Muscle layer of colon (tissue), 2 donors: ENCODE results near the gene CCL8.

Experiments
- H3K27ac ChIP-seq: one replicate; pipeline ENCODE4 v1.7.0; 2013; ENCODE audit warnings: low read depth, mild to moderate bottlenecking, low read length, moderate library complexity
- H3K27me3 ChIP-seq, 2 donors: one replicate each; pipeline ENCODE4 v1.7.0; 2013; ENCODE audit warnings: low read length in 2 of 2, mild to moderate bottlenecking in 2 of 2; ENCODE audit not compliant: insufficient read depth in 2 of 2, control insufficient read depth in 1 of 2
- H3K36me3 ChIP-seq: one replicate; pipeline ENCODE4 v1.7.0; 2013; ENCODE audit warnings: mild to moderate bottlenecking, low read length; ENCODE audit not compliant: insufficient read depth
- H3K4me1 ChIP-seq: one replicate; pipeline ENCODE4 v1.7.0; 2013; ENCODE audit warnings: mild to moderate bottlenecking, low read length; ENCODE audit not compliant: insufficient read depth
- H3K4me3 ChIP-seq, 2 donors: one replicate each; pipeline ENCODE4 v1.7.0; 2013; ENCODE audit warnings: low read length in 2 of 2, low read depth in 1 of 2, mild to moderate bottlenecking in 1 of 2, moderate library complexity in 1 of 2
- H3K9ac ChIP-seq: one replicate; pipeline ENCODE4 v1.7.0; 2013; ENCODE audit warnings: low read length
- H3K9me3 ChIP-seq: one replicate; pipeline ENCODE4 v1.7.0; 2013; ENCODE audit warnings: mild to moderate bottlenecking, low read length
- donor health status: abdominal sarcoma.
- donor health status: Adenocarcinoma of cecum.

CCL8 gene

GRCh38 chr17:34356194-34356593 is 37.0 kb downstream of the CCL8 start, which contains the start of gene CCL13:
Gene CCL13, plus strand, starts transcription at chr17:34356480. Its CDS starts 47 bp downstream, at chr17:34356527.
- Histone ChIP-seq H3K36me3 (no peaks in the 10 kb centered on the region), H3K27me3 (no peaks in the 10 kb centered on the region), H3K27ac (no peak within 1 kb of the TSS), H3K4me1 (no peaks in the 10 kb centered on the region), H3K9ac (no peak within 1 kb of the TSS), H3K4me3 (no peak within 1 kb of the TSS), H3K9me3 (no peaks in the 10 kb centered on the region)

- Histone ChIP-seq H3K27me3 (peaks cover 0 to 5% of the 10 kb centered on the region in 2 donors), H3K9me3 (no peaks in the 10 kb centered on the region), H3K27ac (no peak overlapping the region), H3K4me1 (no peaks in the 10 kb centered on the region), H3K4me3 (no peak overlapping the region), H3K36me3 (no peaks in the 10 kb centered on the region), H3K9ac (no peak overlapping the region)
These were observed 38.2 kb downstream of the CCL8 start for GRCh38 chr17:34357398-34357797.

GRCh38 chr17:34358631-34359030 is 39.4 kb downstream of the CCL8 start:
- Histone ChIP-seq H3K9ac (no peak overlapping the region), H3K9me3 (no peaks in the 10 kb centered on the region), H3K4me1 (no peaks in the 10 kb centered on the region), H3K4me3 (no peak overlapping the region), H3K27ac (no peak overlapping the region), H3K27me3 (peaks cover 0 to 5% of the 10 kb centered on the region in 2 donors), H3K36me3 (no peaks in the 10 kb centered on the region)

GRCh38 chr17:34360601-34361270 is 41.5 kb downstream of the CCL8 start:
- no peak overlapping the region for H3K27ac ChIP-seq
- H3K9ac ChIP-seq = no peak overlapping the region
- H3K4me3 ChIP-seq = no peak overlapping the region
- H3K36me3 ChIP-seq = no peaks in the 10 kb centered on the region
- peaks cover 0 to 5% of the 10 kb centered on the region in 2 donors for H3K27me3 ChIP-seq
- H3K9me3 ChIP-seq = no peaks in the 10 kb centered on the region
- H3K4me1 ChIP-seq = no peaks in the 10 kb centered on the region

- no peaks in the 10 kb centered on the region for H3K36me3 ChIP-seq
- H3K9me3 ChIP-seq = no peaks in the 10 kb centered on the region
- H3K27me3 ChIP-seq = peaks cover 0 to 5% of the 10 kb centered on the region in 2 donors
- H3K27ac ChIP-seq = no peak overlapping the region
- H3K4me1 ChIP-seq = no peaks in the 10 kb centered on the region
- no peak overlapping the region for H3K4me3 ChIP-seq
- no peak overlapping the region for H3K9ac ChIP-seq
These were observed 42.3 kb downstream of the CCL8 start for GRCh38 chr17:34361478-34362061.

GRCh38 chr17:34363183-34363661 is 44.0 kb downstream of the CCL8 start, which contains the start of gene CCL1:
Gene CCL1, minus strand, starts transcription at chr17:34363233. Its CDS starts 72 bp downstream, at chr17:34363161.
- Histone ChIP-seq H3K36me3 (no peaks in the 10 kb centered on the region), H3K27me3 (peaks cover 0 to 5% of the 10 kb centered on the region in 2 donors), H3K4me1 (no peaks in the 10 kb centered on the region), H3K9ac (no peak within 1 kb of the TSS), H3K27ac (no peak within 1 kb of the TSS), H3K4me3 (no peak within 1 kb of the TSS), H3K9me3 (no peaks in the 10 kb centered on the region)

- H3K9ac ChIP-seq = no peak overlapping the region
These were observed 45.5 kb downstream of the CCL8 start for GRCh38 chr17:34364751-34365150.

GRCh38 chr17:34365340-34365739 is 46.1 kb downstream of the CCL8 start:
- no peak overlapping the region for H3K27ac ChIP-seq
- no peak overlapping the region for H3K4me3 ChIP-seq
- H3K9me3 ChIP-seq = no peaks in the 10 kb centered on the region
- no peak overlapping the region for H3K9ac ChIP-seq
- H3K36me3 ChIP-seq = no peaks in the 10 kb centered on the region
- no peaks in the 10 kb centered on the region for H3K4me1 ChIP-seq
- H3K27me3 ChIP-seq = peaks cover 0 to 5% of the 10 kb centered on the region in 2 donors

More at GRCh38 chr17:34364751-34365150, 45.5 kb downstream of the CCL8 start:
- H3K36me3 ChIP-seq = no peaks in the 10 kb centered on the region
- no peak overlapping the region for H3K4me3 ChIP-seq
- H3K4me1 ChIP-seq = no peaks in the 10 kb centered on the region
- no peak overlapping the region for H3K27ac ChIP-seq
- peaks cover 0 to 5% of the 10 kb centered on the region in 2 donors for H3K27me3 ChIP-seq
- H3K9me3 ChIP-seq = no peaks in the 10 kb centered on the region

GRCh38 chr17:34366010-34366409 is 46.8 kb downstream of the CCL8 start:
- H3K36me3 ChIP-seq = no peaks in the 10 kb centered on the region
- H3K9ac ChIP-seq = no peak overlapping the region
- H3K4me1 ChIP-seq = no peaks in the 10 kb centered on the region
- H3K27me3 ChIP-seq = peaks cover 0 to 5% of the 10 kb centered on the region in 2 donors
- no peak overlapping the region for H3K4me3 ChIP-seq
- H3K9me3 ChIP-seq = no peaks in the 10 kb centered on the region
- no peak overlapping the region for H3K27ac ChIP-seq

GRCh38 chr17:34366529-34367107 is 47.4 kb downstream of the CCL8 start:
- no peak overlapping the region for H3K27ac ChIP-seq
- H3K9ac ChIP-seq = no peak overlapping the region
- no peaks in the 10 kb centered on the region for H3K9me3 ChIP-seq
- H3K27me3 ChIP-seq = peaks cover 0 to 5% of the 10 kb centered on the region in 2 donors
- H3K36me3 ChIP-seq = no peaks in the 10 kb centered on the region
- H3K4me1 ChIP-seq = no peaks in the 10 kb centered on the region
- H3K4me3 ChIP-seq = no peak overlapping the region

GRCh38 chr17:34367486-34368195 is 48.4 kb downstream of the CCL8 start:
- Histone ChIP-seq H3K9me3 (no peaks in the 10 kb centered on the region), H3K27me3 (no peaks in the 10 kb centered on the region), H3K4me1 (no peaks in the 10 kb centered on the region), H3K4me3 (no peak overlapping the region), H3K27ac (no peak overlapping the region), H3K36me3 (no peaks in the 10 kb centered on the region), H3K9ac (no peak overlapping the region)
